Measurements from ENCODE around the gene TC2N.

DNA sequence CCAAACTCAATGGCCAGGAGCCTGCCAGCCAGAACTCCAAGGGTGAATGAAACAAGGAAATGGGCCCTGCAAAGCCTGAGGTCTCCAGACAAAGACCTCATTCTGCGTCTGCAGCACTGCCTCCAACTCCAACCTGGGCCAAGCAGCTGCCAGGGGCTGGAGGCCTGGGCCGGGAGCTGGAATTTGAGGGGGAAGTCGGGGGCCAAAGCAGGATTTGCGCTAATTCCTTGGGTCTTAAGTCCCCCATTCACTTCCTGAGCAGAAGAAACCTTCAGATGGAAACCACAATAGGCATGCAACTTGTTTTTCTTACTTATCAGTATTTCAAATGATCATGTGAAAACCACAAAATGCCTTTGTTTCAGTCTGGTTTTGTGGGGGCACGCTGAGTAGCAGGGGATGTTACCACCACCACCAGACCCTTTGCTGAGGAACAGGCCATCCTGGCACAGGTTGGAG lies 23.0 kb upstream of the TC2N start:
- TF ChIP-seq, protein P1, sequence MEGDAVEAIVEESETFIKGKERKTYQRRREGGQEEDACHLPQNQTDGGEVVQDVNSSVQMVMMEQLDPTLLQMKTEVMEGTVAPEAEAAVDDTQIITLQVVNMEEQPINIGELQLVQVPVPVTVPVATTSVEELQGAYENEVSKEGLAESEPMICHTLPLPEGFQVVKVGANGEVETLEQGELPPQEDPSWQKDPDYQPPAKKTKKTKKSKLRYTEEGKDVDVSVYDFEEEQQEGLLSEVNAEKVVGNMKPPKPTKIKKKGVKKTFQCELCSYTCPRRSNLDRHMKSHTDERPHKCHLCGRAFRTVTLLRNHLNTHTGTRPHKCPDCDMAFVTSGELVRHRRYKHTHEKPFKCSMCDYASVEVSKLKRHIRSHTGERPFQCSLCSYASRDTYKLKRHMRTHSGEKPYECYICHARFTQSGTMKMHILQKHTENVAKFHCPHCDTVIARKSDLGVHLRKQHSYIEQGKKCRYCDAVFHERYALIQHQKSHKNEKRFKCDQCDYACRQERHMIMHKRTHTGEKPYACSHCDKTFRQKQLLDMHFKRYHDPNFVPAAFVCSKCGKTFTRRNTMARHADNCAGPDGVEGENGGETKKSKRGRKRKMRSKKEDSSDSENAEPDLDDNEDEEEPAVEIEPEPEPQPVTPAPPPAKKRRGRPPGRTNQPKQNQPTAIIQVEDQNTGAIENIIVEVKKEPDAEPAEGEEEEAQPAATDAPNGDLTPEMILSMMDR (IDR thresholded peaks at IDR 0.05 in 2 of 3, conservative IDR thresholded peaks at IDR 0.05 in 1 of 3; ENCODE audit: borderline replicate concordance in 1 of 3, insufficient read depth in 1 of 3, low read depth in 2 of 3, low read length in 2 of 3) = no peak
- no peak for TF ChIP-seq POLR2AphosphoS5 (IDR thresholded peaks at IDR 0.05; ENCODE audit: low read depth, low read length)
- TF ChIP-seq POLR2A (IDR thresholded peaks at IDR 0.05; ENCODE audit: borderline replicate concordance, extremely low read depth, insufficient read depth, insufficient read length) = no peak
- TF ChIP-seq, protein P2, sequence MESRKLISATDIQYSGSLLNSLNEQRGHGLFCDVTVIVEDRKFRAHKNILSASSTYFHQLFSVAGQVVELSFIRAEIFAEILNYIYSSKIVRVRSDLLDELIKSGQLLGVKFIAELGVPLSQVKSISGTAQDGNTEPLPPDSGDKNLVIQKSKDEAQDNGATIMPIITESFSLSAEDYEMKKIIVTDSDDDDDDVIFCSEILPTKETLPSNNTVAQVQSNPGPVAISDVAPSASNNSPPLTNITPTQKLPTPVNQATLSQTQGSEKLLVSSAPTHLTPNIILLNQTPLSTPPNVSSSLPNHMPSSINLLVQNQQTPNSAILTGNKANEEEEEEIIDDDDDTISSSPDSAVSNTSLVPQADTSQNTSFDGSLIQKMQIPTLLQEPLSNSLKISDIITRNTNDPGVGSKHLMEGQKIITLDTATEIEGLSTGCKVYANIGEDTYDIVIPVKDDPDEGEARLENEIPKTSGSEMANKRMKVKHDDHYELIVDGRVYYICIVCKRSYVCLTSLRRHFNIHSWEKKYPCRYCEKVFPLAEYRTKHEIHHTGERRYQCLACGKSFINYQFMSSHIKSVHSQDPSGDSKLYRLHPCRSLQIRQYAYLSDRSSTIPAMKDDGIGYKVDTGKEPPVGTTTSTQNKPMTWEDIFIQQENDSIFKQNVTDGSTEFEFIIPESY (IDR thresholded peaks at IDR 0.05; ENCODE audit: extremely low read depth, insufficient replicate concordance, low read length) = no peak
- no peak for TF ChIP-seq TCF7L2 (IDR thresholded peaks at IDR 0.05; ENCODE audit: borderline replicate concordance, extremely low read depth, insufficient read depth, insufficient read length)
- no peak for TF ChIP-seq JUND (IDR thresholded peaks at IDR 0.05)
- no peak for TF ChIP-seq CEBPB (IDR thresholded peaks at IDR 0.05; ENCODE audit: low read depth)
- TF ChIP-seq ZNF274 (IDR thresholded peaks at IDR 0.05; ENCODE audit: low read depth, low read length) = no peak
- no peak for TF ChIP-seq EGR1 (IDR thresholded peaks at IDR 0.05; ENCODE audit: low read depth)
- TF ChIP-seq SP1 (IDR thresholded peaks at IDR 0.05; ENCODE audit: low read depth) = no peak
- TF ChIP-seq SIN3A (IDR thresholded peaks at IDR 0.05; ENCODE audit: low read depth) = no peak
